Activated CD8-positive, alpha-beta T cell treated with anti-CD3 and anti-CD28 coated beads, Interleukin-2, amount 10 ng/mL, durations not matched to agents 7 days and 5 days (primary cell): ENCODE results near the gene EP400. TPM values are rescaled to one million over a fixed set of nuclear protein-coding genes. Genes with fewer than 3 reads are reported as not detected.
A peak's percentile ranks its signal among the peaks of the same experiment; 100 is the strongest.

Source experiments
- ATAC-seq: fragments of 150-1000 bp; cut with Tn5 transposase; one replicate; pipeline ENCODE4 v1.10.0; 2021; ENCODE audit warnings: moderate library complexity
- CTCF ChIA-PET: fragments of 350-600 bp; sonication (Branson Sonifier 250); formaldehyde crosslinking; loops from one replicate; lab custom pipeline; 2021; ENCODE audit warnings: antibody characterized with exemption; lab: Charles Lee
- POLR2A ChIA-PET: fragments of 350-600 bp; sonication (Branson Sonifier 250); formaldehyde crosslinking; loops from one replicate; lab custom pipeline; 2021; ENCODE audit warnings: antibody characterized with exemption; lab: Charles Lee
- DNase-seq: peaks from one replicate; pipeline ENCODE4 v3.0.0-alpha.2; 2020
- H3K27ac Mint-ChIP-seq: one replicate; pipeline ENCODE4 v1.8.0; 2021; ENCODE audit warnings: mild to moderate bottlenecking, mixed read lengths
- H3K27me3 Mint-ChIP-seq: one replicate; pipeline ENCODE4 v1.8.0; 2021; ENCODE audit warnings: low read depth, mixed read lengths
- H3K36me3 Mint-ChIP-seq: one replicate; pipeline ENCODE4 v1.8.0; 2021; ENCODE audit warnings: low read depth, mixed read lengths
- H3K4me1 Mint-ChIP-seq: one replicate; pipeline ENCODE4 v1.8.0; 2021; ENCODE audit warnings: low read depth, mixed read lengths
- H3K4me3 Mint-ChIP-seq: one replicate; pipeline ENCODE4 v1.8.0; 2021; ENCODE audit warnings: mild to moderate bottlenecking, mixed read lengths
- H3K9me3 Mint-ChIP-seq: one replicate; pipeline ENCODE4 v1.8.0; 2022; ENCODE audit warnings: mixed read lengths; ENCODE audit not compliant: insufficient read depth
- total RNA-seq, 2 experiments: library from RNA; stranded (reverse); gene quantifications; one replicate each; pipeline ENCODE4 v1.2.3, GENCODE V29; 2021

EP400 gene
- total RNA-seq, 2 experiments from 2014 or later: 58.0 to 58.8 TPM

GRCh38 chr12:132054983-132055382, 105.2 kb downstream of the EP400 start:
- ChIA-PET POLR2A (no interaction called here), CTCF (no interaction called here)

GRCh38 chr12:132055535-132056096, 105.9 kb downstream of the EP400 start:
- ChIA-PET POLR2A (no interaction called here), CTCF (no interaction called here)
- DNase-seq: no peak
- Mint-ChIP-seq H3K36me3 (peaks cover 48% of the 10 kb centered on the region), H3K9me3 (no peaks in the 10 kb centered on the region), H3K27me3 (no peaks in the 10 kb centered on the region), H3K4me1 (no peaks in the 10 kb centered on the region), H3K4me3 (no peak overlapping the region), H3K27ac (no peak overlapping the region)
- no peak for ATAC-seq

More at GRCh38 chr12:132054983-132055382, 105.2 kb downstream of the EP400 start:
- no peaks in the 10 kb centered on the region for H3K9me3 Mint-ChIP-seq
- DNase-seq (no peak), ATAC-seq (no peak)
- no peaks in the 10 kb centered on the region for H3K27me3 Mint-ChIP-seq
- peaks cover 54% of the 10 kb centered on the region for H3K36me3 Mint-ChIP-seq
- H3K27ac Mint-ChIP-seq: no peak overlapping the region
- no peak overlapping the region for H3K4me3 Mint-ChIP-seq
- no peaks in the 10 kb centered on the region for H3K4me1 Mint-ChIP-seq

- ATAC-seq (no peak), DNase-seq (no peak)
- Mint-ChIP-seq H3K36me3 (peaks cover 47% of the 10 kb centered on the region), H3K9me3 (no peaks in the 10 kb centered on the region), H3K27ac (no peak overlapping the region), H3K4me1 (no peaks in the 10 kb centered on the region), H3K27me3 (no peaks in the 10 kb centered on the region), H3K4me3 (no peak overlapping the region)
- POLR2A ChIA-PET: no interaction called here
- CTCF ChIA-PET: no interaction called here
These were observed 106.6 kb downstream of the EP400 start for GRCh38 chr12:132056320-132056719.

GRCh38 chr12:132056951-132057350, 107.2 kb downstream of the EP400 start:
- no peak overlapping the region for H3K4me3 Mint-ChIP-seq
- no peak for ATAC-seq

GRCh38 chr12:132057691-132058090, 107.9 kb downstream of the EP400 start:
- DNase-seq (no peak), ATAC-seq (no peak)
- Mint-ChIP-seq H3K27me3 (no peaks in the 10 kb centered on the region), H3K9me3 (no peaks in the 10 kb centered on the region), H3K4me3 (no peak overlapping the region), H3K36me3 (peaks cover 45% of the 10 kb centered on the region), H3K27ac (peak overlapping the region; percentile 14), H3K4me1 (peaks cover 3% of the 10 kb centered on the region)
- CTCF ChIA-PET: interaction anchor here (1.2 kb wide), 1 partner anchor 9 kb away, joined by 3 read pairs; no protein-coding TSS in a partner anchor
- POLR2A ChIA-PET: no interaction called here

More at GRCh38 chr12:132056951-132057350, 107.2 kb downstream of the EP400 start:
- ChIA-PET POLR2A (no interaction called here), CTCF (interaction anchor here (1.2 kb wide), 1 partner anchor 10 kb away, joined by 3 read pairs; no protein-coding TSS in a partner anchor)
- H3K27me3 Mint-ChIP-seq: no peaks in the 10 kb centered on the region
- no peak for DNase-seq
- H3K9me3 Mint-ChIP-seq: no peaks in the 10 kb centered on the region
- peaks cover 46% of the 10 kb centered on the region for H3K36me3 Mint-ChIP-seq
- H3K27ac Mint-ChIP-seq: no peak overlapping the region
- no peaks in the 10 kb centered on the region for H3K4me1 Mint-ChIP-seq

- ATAC-seq (no peak), DNase-seq (no peak)
- no peaks in the 10 kb centered on the region for H3K27me3 Mint-ChIP-seq
- H3K36me3 Mint-ChIP-seq: peaks cover 56% of the 10 kb centered on the region
- no peaks in the 10 kb centered on the region for H3K9me3 Mint-ChIP-seq
- H3K4me1 Mint-ChIP-seq: peaks cover 38% of the 10 kb centered on the region
- ChIA-PET POLR2A (no interaction called here), CTCF (no interaction called here)
- no peak overlapping the region for H3K4me3 Mint-ChIP-seq
- no peak overlapping the region for H3K27ac Mint-ChIP-seq
These were observed 111.5 kb downstream of the EP400 start for GRCh38 chr12:132061197-132061596.

GRCh38 chr12:132061641-132062430, 112.1 kb downstream of the EP400 start:
- Mint-ChIP-seq H3K27me3 (no peaks in the 10 kb centered on the region), H3K9me3 (no peaks in the 10 kb centered on the region), H3K4me3 (no peak overlapping the region), H3K27ac (peak overlapping the region; percentile 85), H3K4me1 (peaks cover 45% of the 10 kb centered on the region), H3K36me3 (peaks cover 56% of the 10 kb centered on the region)
- DNase-seq (no peak), ATAC-seq (no peak)
- ChIA-PET CTCF (no interaction called here), POLR2A (interaction anchor here (0.6 kb wide), 1 partner anchor 24 kb away, joined by 3 read pairs; no protein-coding TSS in a partner anchor)

- H3K9me3 Mint-ChIP-seq: no peaks in the 10 kb centered on the region
- H3K4me1 Mint-ChIP-seq: peaks cover 51% of the 10 kb centered on the region
- peak overlapping the region; percentile 85 for H3K27ac Mint-ChIP-seq
- H3K27me3 Mint-ChIP-seq: no peaks in the 10 kb centered on the region
- DNase-seq (no peak), ATAC-seq (no peak)
- POLR2A ChIA-PET: interaction anchor here (0.6 kb wide), 1 partner anchor 23 kb away, joined by 3 read pairs; no protein-coding TSS in a partner anchor
- H3K4me3 Mint-ChIP-seq: no peak overlapping the region
- peaks cover 58% of the 10 kb centered on the region for H3K36me3 Mint-ChIP-seq
- CTCF ChIA-PET: no interaction called here
These were observed 112.7 kb downstream of the EP400 start for GRCh38 chr12:132062481-132062880.

GRCh38 chr12:132063491-132063890, 113.7 kb downstream of the EP400 start:
- Mint-ChIP-seq H3K9me3 (no peaks in the 10 kb centered on the region), H3K4me1 (peaks cover 54% of the 10 kb centered on the region), H3K36me3 (peaks cover 57% of the 10 kb centered on the region), H3K27me3 (no peaks in the 10 kb centered on the region), H3K27ac (peak overlapping the region; percentile 85), H3K4me3 (no peak overlapping the region)
- ATAC-seq (peak; percentile 46), DNase-seq (peak; percentile 45)
- POLR2A ChIA-PET: no interaction called here
- CTCF ChIA-PET: no interaction called here

GRCh38 chr12:132064631-132065030, 114.9 kb downstream of the EP400 start:
- DNase-seq (no peak), ATAC-seq (no peak)
- peaks cover 66% of the 10 kb centered on the region for H3K36me3 Mint-ChIP-seq
- CTCF ChIA-PET: no interaction called here
- H3K27ac Mint-ChIP-seq: peak overlapping the region; percentile 26
- no peaks in the 10 kb centered on the region for H3K9me3 Mint-ChIP-seq
- H3K4me1 Mint-ChIP-seq: peaks cover 54% of the 10 kb centered on the region
- no peak overlapping the region for H3K4me3 Mint-ChIP-seq
- POLR2A ChIA-PET: no interaction called here
- H3K27me3 Mint-ChIP-seq: no peaks in the 10 kb centered on the region

GRCh38 chr12:132065203-132065602, 115.5 kb downstream of the EP400 start:
- no peaks in the 10 kb centered on the region for H3K27me3 Mint-ChIP-seq
- peaks cover 70% of the 10 kb centered on the region for H3K36me3 Mint-ChIP-seq
- H3K9me3 Mint-ChIP-seq: no peaks in the 10 kb centered on the region
- CTCF ChIA-PET: no interaction called here
- no peak for DNase-seq
- POLR2A ChIA-PET: no interaction called here
- H3K27ac Mint-ChIP-seq: no peak overlapping the region
- no peak overlapping the region for H3K4me3 Mint-ChIP-seq
- no peak for ATAC-seq
- H3K4me1 Mint-ChIP-seq: peaks cover 54% of the 10 kb centered on the region
